Stimulated activated naive B cell treated with anti-CD40 and anti-IgM and Interleukin-4, amounts not matched to agents 10 μg/mL and 1 μg/mL and 100 μg/mL, for 72 hours (primary cell): ENCODE data around the gene TADA2B.
A peak's percentile ranks its signal among the peaks of the same experiment; 100 is the strongest.

ENCODE experiments used
- ATAC-seq, 2 donors: fragments of 150-1000 bp; cut with Tn5 transposase; replicated peaks; 2 replicates each; pipeline ENCODE4 v1.10.0; 2021; ENCODE audit warnings: moderate library complexity in 1 of 2
- DNase-seq: peaks from one replicate; pipeline ENCODE4 v3.0.0; 2021
- H3K27ac Mint-ChIP-seq: one replicate; pipeline ENCODE4 v1.8.0; 2022; ENCODE audit warnings: mild to moderate bottlenecking, mixed read lengths
- H3K27me3 Mint-ChIP-seq, 2 donors: one replicate each; pipeline ENCODE4 v1.8.0; 2022; ENCODE audit warnings: mixed read lengths in 2 of 2
- H3K36me3 Mint-ChIP-seq, 2 donors: one replicate each; pipeline ENCODE4 v1.8.0; 2022; ENCODE audit warnings: mixed read lengths in 2 of 2, mild to moderate bottlenecking in 1 of 2
- H3K4me1 Mint-ChIP-seq, 2 donors: one replicate each; pipeline ENCODE4 v1.8.0; 2022; ENCODE audit warnings: mixed read lengths in 2 of 2, mild to moderate bottlenecking in 1 of 2
- H3K4me3 Mint-ChIP-seq, 2 donors: one replicate each; pipeline ENCODE4 v1.8.0; 2022; ENCODE audit warnings: mild to moderate bottlenecking in 2 of 2, mixed read lengths in 2 of 2, moderate library complexity in 1 of 2
- H3K9me3 Mint-ChIP-seq, 2 donors: one replicate each; pipeline ENCODE4 v1.8.0; 2022; ENCODE audit warnings: mixed read lengths in 2 of 2, mild to moderate bottlenecking in 1 of 2

The TADA2B gene

GRCh38 chr4:7023901-7024300 lies 19.3 kb upstream of the TADA2B start:
- Mint-ChIP-seq H3K4me1 (peaks cover 13 to 23% of the 10 kb centered on the region in 2 donors), H3K4me3 (no peak overlapping the region), H3K27ac (no peak overlapping the region), H3K36me3 (peaks cover 38 to 61% of the 10 kb centered on the region in 2 donors), H3K9me3 (peaks cover 0 to 2% of the 10 kb centered on the region in 2 donors), H3K27me3 (no peaks in the 10 kb centered on the region)
- DNase-seq (no peak), ATAC-seq (no peak)

GRCh38 chr4:7024336-7024890 lies 18.8 kb upstream of the TADA2B start:
- Mint-ChIP-seq H3K9me3 (peaks cover 0 to 2% of the 10 kb centered on the region in 2 donors), H3K36me3 (peaks cover 39 to 62% of the 10 kb centered on the region in 2 donors), H3K4me1 (peaks cover 13 to 24% of the 10 kb centered on the region in 2 donors), H3K27ac (no peak overlapping the region), H3K4me3 (no peak overlapping the region), H3K27me3 (no peaks in the 10 kb centered on the region)
- ATAC-seq (no peak), DNase-seq (no peak)

GRCh38 chr4:7025040-7025602 lies 18.1 kb upstream of the TADA2B start:
- Mint-ChIP-seq H3K9me3 (peaks cover 0 to 2% of the 10 kb centered on the region in 2 donors), H3K36me3 (peaks cover 44 to 66% of the 10 kb centered on the region in 2 donors), H3K4me3 (no peak overlapping the region), H3K27ac (no peak overlapping the region), H3K27me3 (no peaks in the 10 kb centered on the region), H3K4me1 (peaks cover 13 to 24% of the 10 kb centered on the region in 2 donors)
- ATAC-seq (no peak), DNase-seq (no peak)

- H3K27ac Mint-ChIP-seq, result no peak overlapping the region
These were observed 17.1 kb upstream of the TADA2B start for GRCh38 chr4:7026107-7026506.

GRCh38 chr4:7027284-7027683 lies 15.9 kb upstream of the TADA2B start:
- Mint-ChIP-seq H3K27me3 (no peaks in the 10 kb centered on the region), H3K27ac (no peak overlapping the region), H3K36me3 (peaks cover 41 to 61% of the 10 kb centered on the region in 2 donors), H3K9me3 (peaks cover 0 to 2% of the 10 kb centered on the region in 2 donors), H3K4me1 (peaks cover 13 to 28% of the 10 kb centered on the region in 2 donors), H3K4me3 (no peak overlapping the region)
- ATAC-seq (no peak), DNase-seq (no peak)

More at GRCh38 chr4:7026107-7026506, 17.1 kb upstream of the TADA2B start:
- DNase-seq (no peak), ATAC-seq (no peak)
- peaks cover 45 to 65% of the 10 kb centered on the region in 2 donors for H3K36me3 Mint-ChIP-seq
- no peak overlapping the region for H3K4me3 Mint-ChIP-seq
- no peaks in the 10 kb centered on the region for H3K27me3 Mint-ChIP-seq
- H3K4me1 Mint-ChIP-seq, result peaks cover 13 to 24% of the 10 kb centered on the region in 2 donors
- H3K9me3 Mint-ChIP-seq, result peaks cover 0 to 2% of the 10 kb centered on the region in 2 donors

GRCh38 chr4:7027913-7028312 lies 15.3 kb upstream of the TADA2B start:
- DNase-seq, result no peak
- H3K27me3 Mint-ChIP-seq, result no peaks in the 10 kb centered on the region
- no peak overlapping the region for H3K4me3 Mint-ChIP-seq
- H3K36me3 Mint-ChIP-seq, result peaks cover 43 to 61% of the 10 kb centered on the region in 2 donors
- ATAC-seq, result no peak
- peaks cover 0 to 2% of the 10 kb centered on the region in 2 donors for H3K9me3 Mint-ChIP-seq
- no peak overlapping the region for H3K27ac Mint-ChIP-seq
- peaks cover 13 to 28% of the 10 kb centered on the region in 2 donors for H3K4me1 Mint-ChIP-seq

GRCh38 chr4:7029212-7029611 lies 14.0 kb upstream of the TADA2B start:
- peak overlapping the region; percentile 65 for H3K27ac Mint-ChIP-seq
- ATAC-seq, result no peak
- no peaks in the 10 kb centered on the region for H3K27me3 Mint-ChIP-seq
- no peak for DNase-seq
- peaks cover 13 to 28% of the 10 kb centered on the region in 2 donors for H3K4me1 Mint-ChIP-seq
- H3K4me3 Mint-ChIP-seq, result no peak overlapping the region
- peaks cover 47 to 55% of the 10 kb centered on the region in 2 donors for H3K36me3 Mint-ChIP-seq
- peaks cover 0 to 2% of the 10 kb centered on the region in 2 donors for H3K9me3 Mint-ChIP-seq

- H3K4me3 Mint-ChIP-seq, result no peak overlapping the region
- DNase-seq (no peak), ATAC-seq (no peak)
- peaks cover 0 to 2% of the 10 kb centered on the region in 2 donors for H3K9me3 Mint-ChIP-seq
- peaks cover 13 to 28% of the 10 kb centered on the region in 2 donors for H3K4me1 Mint-ChIP-seq
- no peak overlapping the region for H3K27ac Mint-ChIP-seq
- peaks cover 47 to 55% of the 10 kb centered on the region in 2 donors for H3K36me3 Mint-ChIP-seq
- H3K27me3 Mint-ChIP-seq, result no peaks in the 10 kb centered on the region
These were observed 13.3 kb upstream of the TADA2B start for GRCh38 chr4:7029921-7030320.

GRCh38 chr4:7030856-7031255 lies 12.3 kb upstream of the TADA2B start:
- ATAC-seq, result no peak
- Mint-ChIP-seq H3K27me3 (no peaks in the 10 kb centered on the region), H3K4me3 (no peak overlapping the region), H3K36me3 (peaks cover 47 to 54% of the 10 kb centered on the region in 2 donors), H3K9me3 (peaks cover 0 to 2% of the 10 kb centered on the region in 2 donors), H3K4me1 (peaks cover 13 to 28% of the 10 kb centered on the region in 2 donors), H3K27ac (peak overlapping the region; percentile 70)
- DNase-seq, result no peak

- DNase-seq, result no peak
- no peak for ATAC-seq
- Mint-ChIP-seq H3K4me3 (no peak overlapping the region), H3K27me3 (no peaks in the 10 kb centered on the region), H3K9me3 (peaks cover 0 to 2% of the 10 kb centered on the region in 2 donors), H3K4me1 (peaks cover 13 to 24% of the 10 kb centered on the region in 2 donors), H3K27ac (no peak overlapping the region), H3K36me3 (peaks cover 42 to 45% of the 10 kb centered on the region in 2 donors)
These were observed 11.4 kb upstream of the TADA2B start for GRCh38 chr4:7031558-7032449.

GRCh38 chr4:7032596-7032995 lies 10.6 kb upstream of the TADA2B start:
- DNase-seq (no peak), ATAC-seq (no peak)
- Mint-ChIP-seq H3K27ac (no peak overlapping the region), H3K9me3 (peaks cover 0 to 1% of the 10 kb centered on the region in 2 donors), H3K36me3 (peaks cover 35 to 37% of the 10 kb centered on the region in 2 donors), H3K27me3 (no peaks in the 10 kb centered on the region), H3K4me3 (no peak overlapping the region), H3K4me1 (peaks cover 8 to 16% of the 10 kb centered on the region in 2 donors)

GRCh38 chr4:7034262-7035081 lies 8.7 kb upstream of the TADA2B start:
- H3K27ac Mint-ChIP-seq, result no peak overlapping the region
- H3K27me3 Mint-ChIP-seq, result no peaks in the 10 kb centered on the region
- DNase-seq (no peak), ATAC-seq (no peak)
- no peaks in the 10 kb centered on the region for H3K9me3 Mint-ChIP-seq
- peaks cover 0 to 4% of the 10 kb centered on the region in 2 donors for H3K4me1 Mint-ChIP-seq
- H3K36me3 Mint-ChIP-seq, result peaks cover 21 to 23% of the 10 kb centered on the region in 2 donors
- peak overlapping the region in 1 of 2 donors; percentile 53 for H3K4me3 Mint-ChIP-seq

- no peak overlapping the region for H3K27ac Mint-ChIP-seq
- H3K9me3 Mint-ChIP-seq, result no peaks in the 10 kb centered on the region
- no peak overlapping the region for H3K4me3 Mint-ChIP-seq
- no peak for ATAC-seq
- H3K27me3 Mint-ChIP-seq, result no peaks in the 10 kb centered on the region
- peaks cover 11 to 14% of the 10 kb centered on the region in 2 donors for H3K4me1 Mint-ChIP-seq
- DNase-seq, result no peak
- H3K36me3 Mint-ChIP-seq, result peaks cover 2 to 7% of the 10 kb centered on the region in 2 donors
These were observed 5.7 kb upstream of the TADA2B start for GRCh38 chr4:7037425-7037824.

GRCh38 chr4:7040765-7041164 lies 2.4 kb upstream of the TADA2B start:
- no peaks in the 10 kb centered on the region for H3K27me3 Mint-ChIP-seq
- ATAC-seq (no peak), DNase-seq (no peak)
- peaks cover 26 to 40% of the 10 kb centered on the region in 2 donors for H3K4me1 Mint-ChIP-seq
- H3K9me3 Mint-ChIP-seq, result no peaks in the 10 kb centered on the region
- H3K36me3 Mint-ChIP-seq, result peaks cover 0 to 2% of the 10 kb centered on the region in 2 donors
- H3K4me3 Mint-ChIP-seq, result no peak overlapping the region
- H3K27ac Mint-ChIP-seq, result no peak overlapping the region
